GM21390 (cell line): ENCODE results near the gene CBX1.
"Not testable (repeated sequence)": the region's sequence is repeated elsewhere in the genome, so short reads cannot be mapped to it uniquely, and the experiment has no call there.

Experiments
- ATAC-seq: cut with Tn5 transposase; IDR thresholded peaks from one replicate; pipeline ENCODE4 v1.9.1; 2021; ENCODE audit not compliant: unreplicated experiment

Gene CBX1

DNA sequence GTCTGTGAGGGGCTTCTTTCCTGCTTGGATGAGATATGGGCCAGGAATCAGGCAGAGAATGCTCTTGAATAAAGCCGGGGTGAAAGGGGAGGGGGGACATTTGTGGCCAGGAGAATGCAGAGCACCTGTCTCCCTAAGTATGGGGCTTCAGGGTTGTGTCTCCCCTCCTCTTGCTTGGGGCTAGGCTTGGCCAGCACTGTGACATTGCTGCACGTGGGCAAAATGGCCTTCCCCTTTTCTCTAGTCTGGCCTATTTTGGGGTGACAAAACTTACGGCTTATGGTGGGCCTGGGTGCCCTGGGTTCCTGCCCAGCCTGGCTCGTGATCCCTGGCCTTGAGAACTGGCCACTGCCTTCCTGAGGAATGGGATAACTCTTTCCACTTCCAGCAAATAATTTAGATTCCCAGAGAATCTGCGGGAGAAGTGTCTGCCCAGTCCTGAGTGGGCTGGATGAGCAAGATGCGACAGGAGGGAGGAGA, 47.5 kb downstream of the CBX1 start:
- ATAC-seq: no peak

GRCh38 chr17:48052956-48053757, 48.1 kb downstream of the CBX1 start:
- no peak for ATAC-seq

DNA sequence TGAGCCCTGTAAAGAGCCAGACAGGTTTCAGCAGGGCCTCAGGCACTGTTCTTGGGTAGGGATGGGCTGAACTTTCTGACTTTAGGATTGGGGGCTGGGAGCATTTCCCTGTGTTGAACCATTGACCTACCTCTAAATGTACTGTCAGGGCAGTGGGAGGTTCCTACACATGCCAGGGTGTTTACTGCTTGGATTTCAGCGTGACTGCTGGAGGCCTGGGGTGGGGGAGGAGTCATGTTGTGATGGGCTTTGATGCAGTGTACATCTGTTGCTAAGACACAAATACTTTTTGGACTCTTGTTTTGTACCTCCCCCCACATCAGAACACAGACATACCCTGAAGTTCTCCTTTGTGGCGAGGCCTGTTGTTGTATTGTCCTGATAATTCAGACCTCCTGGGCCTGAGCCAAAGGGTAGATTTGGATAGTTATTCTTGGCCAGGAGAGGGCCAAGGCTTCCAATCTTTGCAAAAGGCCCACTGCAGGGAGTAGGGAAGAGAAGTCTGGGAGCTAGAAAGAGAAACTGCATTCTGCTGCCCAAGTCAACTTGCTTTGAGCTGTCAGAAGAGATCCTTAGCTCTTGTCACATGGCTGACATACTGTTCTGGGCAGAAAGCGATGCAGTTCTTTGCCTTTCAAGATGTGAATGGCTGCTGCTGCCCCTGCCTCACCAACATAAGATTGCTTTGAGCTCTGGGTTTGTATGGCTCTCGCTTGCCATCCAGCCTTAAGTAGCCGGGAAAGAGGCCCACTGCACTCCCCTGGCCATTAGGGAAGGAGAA, 49.4 kb downstream of the CBX1 start:
- no peak for ATAC-seq

DNA sequence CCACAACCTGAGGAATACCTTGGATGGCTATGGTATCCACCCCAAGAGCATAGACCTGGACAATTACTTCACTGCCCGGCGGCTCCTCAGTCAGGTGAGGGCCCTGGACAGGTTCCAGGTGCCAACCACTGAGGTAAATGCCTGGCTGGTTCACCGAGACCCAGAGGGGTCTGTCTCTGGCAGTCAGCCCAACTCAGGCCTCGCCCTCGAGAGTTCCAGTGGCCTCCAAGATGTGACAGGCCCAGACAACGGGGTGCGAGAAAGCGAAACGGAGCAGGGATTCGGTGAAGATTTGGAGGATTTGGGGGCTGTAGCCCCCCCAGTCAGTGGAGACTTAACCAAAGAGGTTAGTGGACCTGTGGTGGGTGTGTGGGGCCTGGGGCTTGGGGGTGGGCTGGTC, 50.0 kb downstream of the CBX1 start:
- ATAC-seq: no peak

GRCh38 chr17:48048384-48049126, 52.7 kb downstream of the CBX1 start:
- ATAC-seq: peak; percentile 41

DNA sequence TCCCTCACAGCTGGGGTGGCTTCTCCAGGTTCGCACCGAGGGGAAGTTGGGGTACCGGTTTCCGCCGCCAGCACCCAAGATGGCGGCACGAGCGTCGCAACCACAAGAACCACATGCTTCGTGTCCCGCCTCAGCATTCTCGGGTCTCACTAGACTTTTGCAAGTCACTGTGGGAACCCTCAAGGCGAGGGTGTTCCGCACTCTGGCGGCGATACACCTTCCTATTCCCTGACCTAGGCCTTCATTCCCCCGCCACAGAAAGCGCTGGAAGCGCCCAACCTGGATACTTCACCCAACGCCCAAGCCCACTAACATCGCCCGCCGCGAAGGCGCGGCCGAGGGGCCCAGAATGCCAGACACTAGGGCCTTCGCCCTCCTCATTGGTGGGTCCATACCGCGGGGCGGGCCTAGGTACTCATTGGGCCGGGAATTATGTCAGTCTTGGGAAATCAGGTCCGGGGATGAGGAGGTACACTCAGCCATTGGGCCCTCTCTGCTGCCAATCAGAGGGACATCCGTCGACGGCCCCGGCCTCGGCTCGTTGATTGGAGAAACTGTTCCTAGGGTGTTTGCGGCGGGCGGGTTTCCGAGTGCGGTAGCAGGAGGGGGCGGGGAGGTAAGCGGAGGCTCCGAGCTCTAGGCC, 53.4 kb downstream of the CBX1 start, which contains the start of gene NFE2L1:
TSS of gene NFE2L1 (plus strand) at position 619 of the 643 bp plus-strand sequence. CDS start 2,760 bp downstream, outside the sequence.
- peak; percentile 89 for ATAC-seq

- no peak for ATAC-seq
Measured at GRCh38 chr17:48047113-48047740, 54.1 kb downstream of the CBX1 start.

GRCh38 chr17:48046296-48046695, 55.0 kb downstream of the CBX1 start:
- ATAC-seq: no peak

GRCh38 chr17:48045316-48046001, 55.8 kb downstream of the CBX1 start:
- no peak for ATAC-seq

- ATAC-seq: no peak
Measured at GRCh38 chr17:48044851-48045250, 56.4 kb downstream of the CBX1 start.

GRCh38 chr17:48043176-48043575, 58.1 kb downstream of the CBX1 start:
- ATAC-seq: no peak

- ATAC-seq: no peak
Measured at GRCh38 chr17:48038687-48039086, 62.6 kb downstream of the CBX1 start.

GRCh38 chr17:48037838-48038323, 63.4 kb downstream of the CBX1 start:
- no peak for ATAC-seq

DNA sequence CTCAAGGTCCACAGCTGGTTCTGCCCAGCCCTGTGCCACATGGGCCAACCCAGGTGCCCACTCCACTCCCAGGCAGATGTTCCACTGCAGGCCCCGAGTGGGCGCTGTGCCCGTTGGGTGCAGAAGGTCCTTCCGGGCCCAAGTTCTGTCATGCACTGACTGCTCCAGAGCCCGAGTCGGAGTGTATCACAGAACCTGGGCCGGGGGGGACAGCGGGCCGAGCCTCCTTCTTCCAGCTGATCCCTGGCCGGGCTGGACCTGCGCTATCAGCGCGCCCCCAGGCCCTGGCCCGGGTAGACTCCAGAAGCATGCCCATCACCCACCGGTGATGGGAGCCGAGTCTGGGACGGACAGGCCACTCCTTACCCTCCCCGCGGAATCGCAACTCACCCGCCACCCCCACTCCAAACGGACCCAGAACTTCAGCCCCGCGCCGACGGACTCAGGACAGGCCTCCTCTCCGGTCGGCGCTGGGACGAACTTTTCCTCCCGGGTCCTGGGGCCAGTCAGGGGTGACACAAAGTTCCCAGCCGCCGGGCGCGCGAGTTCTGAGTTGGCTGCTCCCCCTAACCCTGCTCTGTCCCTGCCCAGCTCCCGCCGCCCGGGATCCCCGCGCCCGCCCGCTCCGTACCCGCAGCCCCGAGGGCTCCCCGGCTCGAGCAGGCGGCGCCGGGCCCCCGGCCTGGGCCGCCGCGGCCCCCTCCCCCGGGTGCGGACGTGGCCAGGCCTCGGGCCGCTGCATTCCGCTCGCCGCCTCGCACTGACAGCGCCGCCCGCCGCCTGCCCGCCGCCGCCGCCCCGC, 64.0 kb downstream of the CBX1 start, which contains the start of gene COPZ2:
TSS of gene COPZ2 (minus strand) at position 762 of the 802 bp plus-strand sequence. CDS start at position 742, 20 bp downstream.
- no peak for ATAC-seq

GRCh38 chr17:48036693-48037035, 64.6 kb downstream of the CBX1 start:
- no peak for ATAC-seq

DNA sequence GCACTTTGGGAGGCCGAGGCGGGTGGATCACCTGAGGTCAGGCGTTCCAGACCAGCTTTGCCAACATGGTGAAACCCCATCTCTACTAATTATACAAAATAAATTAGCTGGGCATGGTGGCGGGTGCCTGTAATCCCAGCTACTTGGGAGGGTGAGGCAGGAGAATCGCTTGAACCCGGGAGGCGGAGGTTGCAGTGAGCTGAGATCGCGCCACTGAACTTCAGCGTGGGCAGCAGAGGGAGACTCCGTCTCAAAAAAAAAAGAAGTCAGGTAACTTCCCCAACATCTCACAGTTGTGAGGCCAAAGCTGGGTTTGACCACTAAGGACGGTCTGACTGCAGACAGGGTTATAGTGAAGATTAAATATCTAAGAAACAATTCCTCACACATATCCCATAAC, 66.5 kb downstream of the CBX1 start:
- not testable (repeated sequence) for ATAC-seq

- no peak for ATAC-seq
Measured at GRCh38 chr17:48031966-48032365, 69.3 kb downstream of the CBX1 start.

GRCh38 chr17:48030531-48030930, 70.7 kb downstream of the CBX1 start:
- ATAC-seq: no peak

- no peak for ATAC-seq
Measured at GRCh38 chr17:48028736-48029135, 72.5 kb downstream of the CBX1 start.
